Stimulated activated CD4-positive, alpha-beta T cell treated with anti-CD3 and anti-CD28 coated beads, TNF-alpha, amount 100 ng/mL, for 24 hours (primary cell): ENCODE data around the gene ATG10.

Experiments used
- DNase-seq, 3 experiments: peaks; one replicate each; pipeline ENCODE4 v3.0.0-alpha.2; 2020; ENCODE audit warnings: low read depth in 3 of 3

Gene ATG10

DNA sequence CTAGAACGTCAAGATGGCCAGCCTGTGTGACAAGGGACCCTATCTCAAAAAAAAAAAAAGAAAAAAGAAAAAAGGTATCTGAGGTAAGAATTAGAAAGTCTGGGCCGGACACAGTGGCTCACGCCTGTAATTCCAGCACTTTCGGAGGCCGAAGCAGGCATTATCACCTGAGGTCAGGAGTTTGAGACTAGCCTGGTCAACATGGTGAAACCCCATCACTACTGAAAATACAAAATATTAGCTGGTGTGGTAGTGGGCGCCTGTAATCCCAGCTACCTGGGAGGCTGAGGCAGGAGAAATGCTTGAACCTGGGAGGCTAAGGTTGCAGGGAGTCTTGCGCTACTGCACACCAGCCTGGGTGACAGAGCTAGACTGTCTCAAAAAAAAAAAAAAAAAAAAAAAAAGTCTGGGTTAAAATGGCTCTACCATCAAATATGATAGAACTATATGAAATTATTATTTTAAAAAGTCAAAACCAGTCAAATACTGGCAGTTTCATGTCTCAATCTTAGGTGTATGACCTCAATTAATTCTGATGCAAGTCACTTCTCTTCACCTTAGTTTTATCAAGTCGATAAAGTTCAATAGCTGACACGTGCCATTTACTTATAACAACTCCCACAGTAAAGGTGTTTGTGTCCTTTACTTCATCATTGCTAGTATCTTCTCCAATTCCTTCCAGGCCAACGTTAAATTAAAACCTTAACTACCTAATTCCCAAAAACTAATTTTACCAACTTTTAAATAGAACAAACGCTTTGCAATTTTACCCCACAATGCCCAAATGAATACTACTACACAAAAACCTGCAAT is 305.2 kb downstream of the ATG10 start:
- DNase-seq, result no peak

GRCh38 chr5:82277613-82277986 is 305.8 kb downstream of the ATG10 start:
- no peak for DNase-seq

- peak; percentile 78 to 87 (median 78) for DNase-seq
Observed at GRCh38 chr5:82277987-82278710, 306.3 kb downstream of the ATG10 start, which contains the start of gene RPS23. RPS23 (minus strand) TSS chr5:82278354; CDS start chr5:82278323, 31 bp downstream.

- DNase-seq, result no peak
Observed at GRCh38 chr5:82278711-82279370, 307.0 kb downstream of the ATG10 start.

DNA sequence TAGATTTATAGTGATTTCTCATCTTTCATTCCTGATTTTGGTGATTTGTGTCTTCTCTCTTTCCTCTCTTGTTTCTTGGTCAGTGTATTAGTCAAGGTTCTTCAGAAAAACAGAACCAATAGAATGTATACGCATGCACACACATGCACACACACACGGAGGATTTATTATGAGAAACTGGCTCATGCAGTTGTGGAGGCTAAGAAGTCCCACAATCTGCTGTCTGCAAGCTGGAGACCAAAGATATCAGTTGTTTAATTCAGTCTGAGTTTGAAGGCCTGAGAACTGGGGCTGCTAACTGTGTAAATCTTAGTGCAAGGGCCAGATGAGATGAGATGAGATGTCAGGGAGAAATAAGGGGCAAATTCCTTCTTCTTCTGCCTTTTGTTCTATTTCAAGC is 312.1 kb downstream of the ATG10 start:
- no peak for DNase-seq

DNA sequence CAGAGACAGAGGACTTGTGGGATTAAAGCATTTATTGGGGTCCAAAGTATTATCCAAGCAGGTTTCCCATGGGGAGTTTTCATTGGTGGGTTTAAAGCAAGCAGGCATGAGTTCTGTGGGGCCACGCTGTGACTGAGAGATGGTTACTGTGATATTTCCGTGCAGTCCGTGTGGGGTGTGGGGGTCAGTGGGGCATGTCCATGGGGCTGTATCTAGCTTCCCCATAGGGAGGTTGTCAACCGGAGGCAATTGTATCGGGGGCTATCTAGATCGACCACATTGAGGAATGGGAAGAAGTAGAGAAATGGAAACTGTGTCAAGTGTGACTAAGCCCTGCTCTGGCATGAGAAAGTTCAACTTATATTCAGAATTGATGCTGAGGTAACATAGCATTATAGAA is 313.4 kb downstream of the ATG10 start:
- DNase-seq, result no peak

GRCh38 chr5:82287625-82288024 is 315.8 kb downstream of the ATG10 start:
- no peak for DNase-seq

GRCh38 chr5:82290005-82290404 is 318.2 kb downstream of the ATG10 start:
- DNase-seq, result no peak

DNA sequence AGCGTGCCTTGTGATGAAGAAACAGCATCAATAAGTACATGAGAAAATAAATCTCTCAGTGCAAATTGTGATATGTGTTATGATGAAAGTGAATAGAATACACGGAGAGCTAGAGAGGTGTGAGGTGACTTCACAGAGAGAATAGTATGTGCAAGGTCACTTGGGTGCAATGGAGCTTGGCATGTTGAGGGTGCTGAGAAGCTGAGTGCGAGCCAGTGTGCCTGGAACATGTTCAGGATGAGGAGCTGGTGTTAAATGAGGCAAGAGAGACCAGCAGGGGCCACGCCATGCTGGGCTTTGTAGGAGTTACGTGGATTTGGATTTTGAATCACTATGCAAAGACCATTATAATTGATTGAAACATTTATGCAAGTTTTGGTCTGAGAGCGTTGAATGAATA is 319.1 kb downstream of the ATG10 start:
- no peak for DNase-seq

DNA sequence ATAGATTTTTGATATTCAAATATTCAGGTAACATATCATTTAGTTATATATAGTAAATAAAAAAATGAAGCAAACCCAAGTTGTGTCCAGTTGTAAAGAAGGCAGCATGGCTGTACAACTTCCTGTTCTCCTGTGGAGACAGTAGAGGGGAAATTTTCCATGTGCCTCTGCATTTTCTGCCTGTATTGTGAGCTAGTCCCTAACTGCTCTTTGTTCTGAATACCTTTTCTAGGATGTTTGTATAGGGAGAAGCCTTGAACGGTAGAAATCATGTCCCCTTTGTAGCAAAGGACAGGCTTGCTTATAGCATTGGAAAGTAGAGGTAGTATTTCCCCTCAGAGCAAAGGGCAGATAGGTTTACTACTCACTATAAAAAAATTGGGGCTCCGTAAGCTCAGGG is 319.6 kb downstream of the ATG10 start:
- DNase-seq, result no peak

DNA sequence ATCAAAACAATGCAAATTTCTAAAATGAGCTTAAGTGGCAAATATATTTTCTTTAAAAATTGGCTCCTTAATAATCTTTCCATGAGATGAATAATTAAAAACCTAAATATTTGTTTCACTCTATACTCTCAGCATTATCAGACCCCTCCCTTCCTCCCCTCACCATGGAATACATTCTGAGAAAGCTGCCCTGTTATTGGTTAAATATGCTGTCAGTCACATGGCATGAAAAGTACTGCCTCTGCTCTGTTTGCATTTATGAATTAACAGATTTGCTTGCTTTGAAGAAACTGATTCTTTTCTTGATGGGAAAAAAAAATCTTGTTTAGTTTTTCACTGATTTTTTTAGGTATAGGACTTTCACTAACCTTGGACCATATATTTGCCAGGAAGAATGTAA is 323.3 kb downstream of the ATG10 start:
- DNase-seq, result no peak

DNA sequence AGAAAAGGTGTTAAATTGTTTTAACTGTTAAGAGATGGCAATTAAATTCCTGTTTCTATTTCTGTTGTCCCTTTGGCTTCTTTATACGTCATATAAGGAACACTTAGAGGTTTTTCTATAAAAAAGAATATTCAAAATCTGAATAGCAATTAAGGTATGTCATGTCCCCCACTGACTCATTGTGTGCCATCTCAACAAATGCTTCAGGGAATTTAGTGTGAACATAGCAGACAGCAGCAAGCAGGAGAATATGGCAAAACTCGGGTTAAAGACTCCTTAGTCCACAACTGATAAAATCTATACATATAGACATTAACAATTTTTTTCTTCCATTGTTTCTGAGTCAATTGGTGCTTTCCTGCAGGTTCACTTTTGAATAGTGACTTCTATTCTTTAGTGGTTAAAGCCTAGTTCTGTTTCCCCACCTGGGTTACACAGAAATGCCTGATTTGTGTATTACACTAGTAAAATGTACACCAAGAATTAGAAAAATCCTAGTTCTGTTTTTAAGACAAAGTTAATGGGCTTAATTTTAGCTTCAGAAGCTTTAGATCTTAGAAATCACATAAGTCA is 324.2 kb downstream of the ATG10 start:
- no peak for DNase-seq

DNA sequence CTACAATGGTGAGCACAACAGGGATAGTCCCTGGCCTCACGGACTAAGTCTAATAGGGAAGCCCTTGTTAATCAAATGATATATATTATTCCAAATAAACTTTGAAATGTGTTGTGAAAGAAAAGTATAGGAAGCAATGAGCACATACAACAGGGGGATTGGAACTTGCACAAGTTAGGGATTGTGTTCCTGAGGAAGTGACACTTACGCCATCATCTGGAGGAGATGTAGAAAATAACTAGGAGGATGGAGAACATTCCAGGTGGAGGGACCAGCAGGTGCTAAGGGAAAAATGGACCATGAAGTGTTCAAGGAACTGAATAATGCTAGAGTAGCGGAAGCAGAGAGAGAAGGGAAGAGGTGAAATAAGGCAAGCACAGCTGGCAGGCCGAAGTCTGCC is 325.1 kb downstream of the ATG10 start:
- no peak for DNase-seq

DNA sequence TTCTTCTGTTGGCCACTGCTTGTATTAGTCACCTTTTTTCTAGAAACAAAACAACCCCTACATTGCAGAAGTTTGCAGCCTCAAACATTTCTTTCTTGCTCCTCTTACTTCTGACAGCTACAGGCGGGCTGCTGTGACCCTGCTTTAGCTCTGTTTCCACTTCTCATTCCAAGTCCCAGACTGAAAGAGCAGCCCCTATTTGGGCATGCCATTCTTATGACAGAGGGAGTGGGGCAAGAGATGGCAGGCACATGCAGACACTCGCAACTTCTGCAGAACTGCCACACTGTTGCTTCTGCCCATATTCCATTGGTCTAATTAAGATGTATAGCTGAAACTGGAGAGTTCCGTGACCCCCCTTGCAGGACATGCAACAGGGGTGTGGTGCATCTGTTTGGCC is 325.9 kb downstream of the ATG10 start:
- no peak for DNase-seq

- no peak for DNase-seq
Observed at GRCh38 chr5:82298668-82299067, 326.8 kb downstream of the ATG10 start.

GRCh38 chr5:82301190-82301589 is 329.4 kb downstream of the ATG10 start:
- no peak for DNase-seq
